ENCODE data around the gene PGBD4. TPM values are rescaled to one million over a fixed set of nuclear protein-coding genes. Genes with fewer than 3 reads are reported as not detected.

PGBD4 gene
- total RNA-seq, 1 experiment from 2014 or later: 1.3 TPM

DNA sequence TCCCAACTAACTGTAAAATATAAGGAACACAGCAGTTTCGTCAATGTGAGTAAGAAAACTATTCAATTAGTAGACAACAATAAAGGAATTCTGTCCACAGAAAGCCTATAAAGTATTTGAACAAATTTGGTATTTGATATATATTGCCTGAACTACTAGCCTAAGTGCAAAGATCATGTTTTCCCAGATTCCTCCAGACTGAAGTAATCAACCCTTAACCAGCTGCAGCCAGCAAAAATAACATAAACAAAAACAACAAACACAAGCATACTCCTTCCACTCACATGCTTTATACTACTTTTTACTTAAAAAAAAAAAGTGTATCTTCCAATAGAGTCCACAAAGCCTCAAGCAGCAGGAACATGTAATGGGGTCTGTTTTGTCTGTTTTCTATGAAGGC lies 24.1 kb downstream of the PGBD4 start:
- intact Hi-C loops (cut with micrococcal nuclease; ENCODE audit: unreplicated experiment): no loop called here
- no peak for DNase-seq
- CTCF ChIA-PET: no interaction called here
- H3K4me3 Mint-ChIP-seq (ENCODE audit: low read depth, unreplicated experiment): no peak overlapping the region
- H3K27me3 Mint-ChIP-seq (ENCODE audit: unreplicated experiment): no peaks in the 10 kb centered on the region
- H3K27ac Mint-ChIP-seq (ENCODE audit: unreplicated experiment): no peak overlapping the region
- no peaks in the 10 kb centered on the region for H3K4me1 Mint-ChIP-seq (ENCODE audit: low read depth, unreplicated experiment)
- TF ChIP-seq, protein P1, sequence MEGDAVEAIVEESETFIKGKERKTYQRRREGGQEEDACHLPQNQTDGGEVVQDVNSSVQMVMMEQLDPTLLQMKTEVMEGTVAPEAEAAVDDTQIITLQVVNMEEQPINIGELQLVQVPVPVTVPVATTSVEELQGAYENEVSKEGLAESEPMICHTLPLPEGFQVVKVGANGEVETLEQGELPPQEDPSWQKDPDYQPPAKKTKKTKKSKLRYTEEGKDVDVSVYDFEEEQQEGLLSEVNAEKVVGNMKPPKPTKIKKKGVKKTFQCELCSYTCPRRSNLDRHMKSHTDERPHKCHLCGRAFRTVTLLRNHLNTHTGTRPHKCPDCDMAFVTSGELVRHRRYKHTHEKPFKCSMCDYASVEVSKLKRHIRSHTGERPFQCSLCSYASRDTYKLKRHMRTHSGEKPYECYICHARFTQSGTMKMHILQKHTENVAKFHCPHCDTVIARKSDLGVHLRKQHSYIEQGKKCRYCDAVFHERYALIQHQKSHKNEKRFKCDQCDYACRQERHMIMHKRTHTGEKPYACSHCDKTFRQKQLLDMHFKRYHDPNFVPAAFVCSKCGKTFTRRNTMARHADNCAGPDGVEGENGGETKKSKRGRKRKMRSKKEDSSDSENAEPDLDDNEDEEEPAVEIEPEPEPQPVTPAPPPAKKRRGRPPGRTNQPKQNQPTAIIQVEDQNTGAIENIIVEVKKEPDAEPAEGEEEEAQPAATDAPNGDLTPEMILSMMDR (IDR thresholded peaks at IDR 0.05; ENCODE audit: unreplicated experiment): no peak
- no peaks in the 10 kb centered on the region for H3K9me3 Mint-ChIP-seq (ENCODE audit: low read depth, unreplicated experiment)
- no peaks in the 10 kb centered on the region for H3K36me3 Mint-ChIP-seq (ENCODE audit: insufficient read depth, unreplicated experiment)
- no TSS peak for BruUV-seq (replicated peaks)

DNA sequence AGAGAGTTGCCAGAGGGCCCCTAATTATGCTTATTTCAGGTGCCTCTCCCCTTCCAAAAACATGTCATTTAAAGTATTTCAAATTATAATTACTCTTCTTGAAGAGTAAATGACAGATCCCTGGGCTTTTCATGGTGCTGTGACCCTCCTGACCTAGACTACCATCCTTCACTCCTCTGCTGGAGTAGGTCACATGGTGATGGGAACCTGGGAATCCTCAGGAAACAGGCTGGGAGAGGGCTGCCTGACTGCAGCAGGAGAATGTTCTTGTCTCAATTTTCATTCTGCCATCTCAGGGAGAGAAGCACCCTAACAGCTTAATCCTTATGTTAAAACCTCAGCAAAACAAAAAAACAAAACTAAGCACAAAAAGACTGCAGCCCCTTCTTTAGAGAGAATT lies 24.6 kb downstream of the PGBD4 start:
- no peak for DNase-seq
- Mint-ChIP-seq H3K4me3 (ENCODE audit: low read depth, unreplicated experiment) (no peak overlapping the region), H3K27ac (ENCODE audit: unreplicated experiment) (no peak overlapping the region), H3K27me3 (ENCODE audit: unreplicated experiment) (no peaks in the 10 kb centered on the region), H3K9me3 (ENCODE audit: low read depth, unreplicated experiment) (no peaks in the 10 kb centered on the region), H3K36me3 (ENCODE audit: insufficient read depth, unreplicated experiment) (no peaks in the 10 kb centered on the region), H3K4me1 (ENCODE audit: low read depth, unreplicated experiment) (no peaks in the 10 kb centered on the region)
- BruUV-seq (replicated peaks): no TSS peak
- intact Hi-C loops (cut with micrococcal nuclease; ENCODE audit: unreplicated experiment): no loop called here
- CTCF ChIA-PET: no interaction called here
- TF ChIP-seq, protein P1 (IDR thresholded peaks at IDR 0.05; ENCODE audit: unreplicated experiment): no peak

DNA sequence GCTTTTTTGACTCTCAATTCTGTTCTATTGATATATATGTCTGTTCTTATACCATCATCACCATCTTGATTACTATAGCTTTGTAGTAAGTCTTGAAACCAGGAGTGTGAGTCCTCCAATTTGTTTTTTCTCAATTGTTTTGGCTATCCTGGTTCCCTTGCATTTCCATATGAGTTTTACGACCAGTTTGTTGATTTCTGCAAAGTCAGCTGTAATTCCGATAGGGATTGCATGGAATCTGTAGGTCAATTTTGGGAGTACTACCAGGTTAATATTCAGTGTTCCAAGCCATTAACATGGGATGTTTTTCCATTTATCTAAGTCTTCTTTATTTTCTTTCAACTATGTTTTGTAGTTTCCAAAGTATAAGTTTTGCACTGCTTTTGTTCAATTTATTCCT lies 27.0 kb downstream of the PGBD4 start:
- Mint-ChIP-seq H3K4me3 (ENCODE audit: low read depth, unreplicated experiment) (no peak overlapping the region), H3K27ac (ENCODE audit: unreplicated experiment) (no peak overlapping the region), H3K36me3 (ENCODE audit: insufficient read depth, unreplicated experiment) (no peaks in the 10 kb centered on the region), H3K9me3 (ENCODE audit: low read depth, unreplicated experiment) (no peaks in the 10 kb centered on the region), H3K4me1 (ENCODE audit: low read depth, unreplicated experiment) (no peaks in the 10 kb centered on the region), H3K27me3 (ENCODE audit: unreplicated experiment) (no peaks in the 10 kb centered on the region)
- no TSS peak for BruUV-seq (replicated peaks)
- intact Hi-C loops (cut with micrococcal nuclease; ENCODE audit: unreplicated experiment): no loop called here
- CTCF ChIA-PET: no interaction called here
- no peak for DNase-seq
- TF ChIP-seq, protein P1 (IDR thresholded peaks at IDR 0.05; ENCODE audit: unreplicated experiment): no peak

DNA sequence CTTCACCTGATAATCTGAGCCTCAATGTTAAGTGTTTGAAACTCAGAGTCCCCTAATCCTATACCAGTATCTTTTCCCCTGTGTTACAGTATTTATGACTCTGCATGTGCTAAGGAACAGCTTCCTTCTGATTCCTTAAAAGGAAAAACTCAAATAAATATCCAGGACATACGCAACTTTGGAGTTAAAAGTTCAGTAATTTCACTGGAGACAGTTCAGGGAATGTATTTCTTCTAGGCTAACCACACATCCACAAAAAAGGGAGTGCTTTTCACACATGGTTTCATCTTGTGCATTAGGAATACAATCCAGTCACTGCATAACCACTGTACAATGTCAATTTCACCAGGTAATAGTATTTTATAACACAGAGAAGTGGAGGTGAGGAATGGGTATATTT lies 31.0 kb downstream of the PGBD4 start:
- H3K4me3 Mint-ChIP-seq (ENCODE audit: low read depth, unreplicated experiment): no peak overlapping the region
- H3K27me3 Mint-ChIP-seq (ENCODE audit: unreplicated experiment): no peaks in the 10 kb centered on the region
- intact Hi-C loops (cut with micrococcal nuclease; ENCODE audit: unreplicated experiment): no loop called here
- no peak overlapping the region for H3K27ac Mint-ChIP-seq (ENCODE audit: unreplicated experiment)
- no peaks in the 10 kb centered on the region for H3K36me3 Mint-ChIP-seq (ENCODE audit: insufficient read depth, unreplicated experiment)
- TF ChIP-seq, protein P1 (IDR thresholded peaks at IDR 0.05; ENCODE audit: unreplicated experiment): no peak
- no TSS peak for BruUV-seq (replicated peaks)
- no peaks in the 10 kb centered on the region for H3K9me3 Mint-ChIP-seq (ENCODE audit: low read depth, unreplicated experiment)
- CTCF ChIA-PET: no interaction called here
- no peak for DNase-seq
- H3K4me1 Mint-ChIP-seq (ENCODE audit: low read depth, unreplicated experiment): no peaks in the 10 kb centered on the region

DNA sequence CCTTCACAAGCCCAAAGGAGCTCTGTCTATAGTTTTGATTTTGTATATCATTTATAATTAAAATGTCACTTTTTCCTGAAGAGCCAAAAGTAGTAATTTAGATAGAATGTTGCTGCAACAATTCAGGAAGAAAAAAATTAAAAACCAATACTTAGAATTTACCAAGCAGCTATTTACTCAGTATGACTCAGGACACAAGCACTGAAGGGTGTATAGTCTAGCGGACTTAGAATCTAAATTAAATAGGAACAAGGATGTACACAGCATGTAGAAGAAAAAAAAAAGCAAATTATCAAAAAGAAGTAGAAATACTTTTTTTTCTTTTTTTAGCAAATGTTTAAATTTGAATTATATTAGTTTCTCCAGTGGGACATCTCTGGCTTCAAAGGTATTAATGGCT lies 31.6 kb downstream of the PGBD4 start:
- TF ChIP-seq, protein P1 (IDR thresholded peaks at IDR 0.05; ENCODE audit: unreplicated experiment): no peak
- no peak overlapping the region for H3K27ac Mint-ChIP-seq (ENCODE audit: unreplicated experiment)
- no peaks in the 10 kb centered on the region for H3K27me3 Mint-ChIP-seq (ENCODE audit: unreplicated experiment)
- no peaks in the 10 kb centered on the region for H3K9me3 Mint-ChIP-seq (ENCODE audit: low read depth, unreplicated experiment)
- CTCF ChIA-PET: no interaction called here
- BruUV-seq (replicated peaks): no TSS peak
- H3K4me3 Mint-ChIP-seq (ENCODE audit: low read depth, unreplicated experiment): no peak overlapping the region
- intact Hi-C loops (cut with micrococcal nuclease; ENCODE audit: unreplicated experiment): no loop called here
- no peaks in the 10 kb centered on the region for H3K4me1 Mint-ChIP-seq (ENCODE audit: low read depth, unreplicated experiment)
- H3K36me3 Mint-ChIP-seq (ENCODE audit: insufficient read depth, unreplicated experiment): no peaks in the 10 kb centered on the region
- no peak for DNase-seq
